GM12878 (cell line): ENCODE data around the gene TRIP12. TPM values are rescaled to one million over a fixed set of nuclear protein-coding genes. Genes with fewer than 3 reads are reported as not detected.

ENCODE experiments used
- ATAC-seq: fragments of 200-7000 bp; cut with Tn5 transposase; 3 replicates; pipeline ENCODE4 v1.9.1; 2020; ENCODE audit warnings: mild to moderate bottlenecking, moderate library complexity
- BruUV-seq: library from RNA; stranded (reverse); fragments of 400-500 nt; replicated peaks from 2 replicates; lab custom pipeline; 2021; lab: Mats Ljungman, UMichigan
- CTCF ChIA-PET: fragments of 300-600 bp; sonication (Branson Sonifier 250); formaldehyde crosslinking; extraction: SDS; loops from one replicate; lab custom pipeline; 2021; ENCODE audit warnings: inconsistent platforms; lab: Yijun Ruan, JAX
- POLR2A ChIA-PET: fragments of 350-600 bp; formaldehyde crosslinking; extraction: SDS; loops from one replicate; lab custom pipeline; 2021; ENCODE audit warnings: inconsistent platforms; lab: Charles Lee
- RAD21 ChIA-PET: fragments of 300-600 bp; sonication (Branson Sonifier 250); formaldehyde crosslinking; loops from one replicate; lab custom pipeline; 2023; ENCODE audit warnings: antibody characterized with exemption; ENCODE audit not compliant: unreplicated experiment; lab: Charles Lee
- SMC1A ChIA-PET: fragments of 300-600 bp; sonication (Branson Sonifier 250); formaldehyde crosslinking; loops from one replicate; lab custom pipeline; 2023; ENCODE audit not compliant: unreplicated experiment, uncharacterized antibody; lab: Charles Lee
- DNase-seq: peaks from one replicate; pipeline ENCODE4 v3.0.0-alpha.2; 2011; ENCODE audit warnings: low read depth, low spot score
- FAIRE-seq: peaks from 3 replicates; lab custom pipeline; 2011; peaks lifted over from hg19 to GRCh38; lab: Jason Lieb, UNC
- H2AFZ ChIP-seq: 2 replicates; pipeline ENCODE4 v1.6.0; 2011; ENCODE audit warnings: low read depth, low read length, control low read depth; ENCODE audit not compliant: control insufficient read depth
- H3K27ac ChIP-seq: 2 replicates; pipeline ENCODE4 v1.5.1; 2011; ENCODE audit warnings: control low read depth; ENCODE audit not compliant: control insufficient read depth, insufficient read depth
- H3K27me3 ChIP-seq, 2 experiments: replicated peaks in 1 of 2; 2 replicates each; pipeline versions ENCODE4 v1.6.0 to v1.6.1; 2011; ENCODE audit warnings: low read length in 1 of 2; ENCODE audit not compliant: control insufficient read depth in 2 of 2, insufficient read depth in 2 of 2
- H3K36me3 ChIP-seq, 2 experiments: 2 replicates each; pipeline ENCODE4 v1.5.1; 2011; ENCODE audit warnings: low read length in 1 of 2; ENCODE audit not compliant: control insufficient read depth in 2 of 2, insufficient read depth in 2 of 2
- H3K4me1 ChIP-seq: 2 replicates; pipeline ENCODE4 v1.6.1; 2011; ENCODE audit warnings: mild to moderate bottlenecking, low read length, moderate library complexity, mixed read lengths; ENCODE audit not compliant: control insufficient read depth, insufficient read depth
- H3K4me2 ChIP-seq: 2 replicates; pipeline ENCODE4 v1.6.0; 2011; ENCODE audit warnings: control low read depth; ENCODE audit not compliant: control insufficient read depth, insufficient read depth
- H3K4me3 ChIP-seq: fragments of 200-600 bp; sonication (generic); 2 replicates; pipeline ENCODE4 v1.5.1; 2016
- H3K79me2 ChIP-seq: 2 replicates; pipeline ENCODE4 v1.6.0; 2011; ENCODE audit warnings: low read length; ENCODE audit not compliant: control insufficient read depth, insufficient read depth
- H3K9ac ChIP-seq: 2 replicates; pipeline ENCODE4 v1.8.0; 2011; ENCODE audit warnings: low read length, control low read depth, mixed read lengths; ENCODE audit not compliant: control insufficient read depth, insufficient read depth
- H3K9me3 ChIP-seq: replicated peaks from 3 replicates; pipeline ENCODE4 v1.5.1; 2011; ENCODE audit warnings: mild to moderate bottlenecking, low read length; ENCODE audit not compliant: control insufficient read depth, insufficient read depth
- H4K20me1 ChIP-seq: 2 replicates; pipeline ENCODE4 v1.6.0; 2011; ENCODE audit not compliant: control insufficient read depth, insufficient read depth
- HDGF ChIP-seq: fragments of 450-650 bp; IDR thresholded peaks from 2 replicates; pipeline ENCODE4 v1.6.1; 2016; ENCODE audit warnings: antibody characterized with exemption
- POLR2AphosphoS2 ChIP-seq: IDR thresholded peaks from 2 replicates; pipeline ENCODE4 v1.6.1; 2011; ENCODE audit warnings: low read depth, mild to moderate bottlenecking, low read length, improper control_type of control experiment, moderate library complexity
- SUPT20H ChIP-seq: IDR thresholded peaks from 2 replicates; pipeline ENCODE4 v1.6.1; 2011; ENCODE audit warnings: low read depth, mild to moderate bottlenecking, low read length, moderate library complexity, borderline replicate concordance; ENCODE audit not compliant: control insufficient read depth
- TCF7 ChIP-seq: IDR thresholded peaks from 2 replicates; pipeline ENCODE4 v1.6.1; 2014; ENCODE audit warnings: antibody characterized with exemption, borderline replicate concordance
- WGBS: methylation state at CpG from one replicate; pipeline ENCODE4 v1.1.6; 2016; ENCODE audit warnings: low lambda C conversion rate; ENCODE audit not compliant: insufficient replicate concordance, insufficient coverage; ENCODE audit errors: missing lambda C conversion rate; 5-methylcytosine and 5-hydroxymethylcytosine counted together
- in situ Hi-C: fragments of 300-500 bp; cut with MboI; formaldehyde crosslinking; loops from 9 replicates; pipeline ENCODE4 v1.14.3; 2018; ENCODE audit warnings: mixed read lengths
- intact Hi-C: fragments of 100-400 bp; cut with micrococcal nuclease; formaldehyde crosslinking; loops from one replicate; pipeline ENCODE4 v1.14.2; 2022; ENCODE audit not compliant: unreplicated experiment
- polyA plus RNA-seq, 11 experiments: library from polyadenylated mRNA; depleted of rRNA in 4 of 11; unstranded in 6 of 11; stranded (reverse) in 5 of 11; fragments of >200 nt; fragmentation: Nextera tagmentation in 4 of 11; fragmentation: Illumina TruSeq in 1 of 11; extraction: Ambion mirVana in 4 of 11; extraction: Trizol in 1 of 11; gene quantifications; 1 replicate in 1 of 11; 2 replicates in 10 of 11; pipeline versions ENCODE4 v1.2.1 to v1.2.3, GENCODE V29; 2011 to 2016; ENCODE audit warnings: inconsistent platforms in 2 of 11, missing spikeins in 2 of 11, low read depth in 1 of 11
- total RNA-seq, 4 experiments: library from RNA; depleted of rRNA in 3 of 4; stranded (reverse); fragments of >200 nt in 3 of 4; fragmentation: Illumina TruSeq in 1 of 4; extraction: Trizol in 1 of 4; gene quantifications; 2 replicates each; pipeline versions ENCODE4 v1.2.1 to v1.2.3, GENCODE V29; 2013 to 2021

The TRIP12 gene
- total and polyA plus RNA-seq, 10 of the 15 experiments (the other 5 are each of a cell fraction or from before 2014, with no cell fraction given): 23.1 to 207 (median 97.0) TPM

GRCh38 chr2:229838729-229839128 is 83.1 kb downstream of the TRIP12 start (continued):
- no peak for TF ChIP-seq HDGF

- ChIA-PET CTCF (interaction anchor here (0.7 to 1.5 kb wide), 8 partner anchors 10 to 356 kb away, joined by 3 to 10 read pairs (median 4); no protein-coding TSS in a partner anchor), POLR2A (interaction anchor here (0.6 kb wide), 1 partner anchor 1913 kb away, joined by 4 read pairs; no protein-coding TSS in a partner anchor), SMC1A (interaction anchor here (0.8 to 1.8 kb wide), 7 partner anchors 9 to 66 kb away, joined by 3 to 7 read pairs (median 3); no protein-coding TSS in a partner anchor), RAD21 (interaction anchor here (0.7 to 1.6 kb wide), 3 partner anchors 20 to 83 kb away, joined by 3 read pairs; no protein-coding TSS in a partner anchor)
- ATAC-seq: no peak
- Histone ChIP-seq H3K4me1 (no peaks in the 10 kb centered on the region; the same call in 1 of the 2 replicates), H3K9me3 (no peaks in the 10 kb centered on the region), H3K27me3 (no peaks in the 10 kb centered on the region), H3K79me2 (no peaks in the 10 kb centered on the region; the same call in none of the 2 replicates), H3K9ac (no peak overlapping the region), H3K4me2 (no peak overlapping the region), H3K27ac (no peak overlapping the region), H4K20me1 (no peaks in the 10 kb centered on the region; the same call in 1 of the 2 replicates), H3K4me3 (no peak overlapping the region), H2AFZ (no peak overlapping the region), H3K36me3 (peaks cover 2 to 14% of the 10 kb centered on the region in 2 experiments; a peak in 3 of 4 replicates)
- intact Hi-C loops (no loop called here), in situ Hi-C loops (no loop called here)
- no peak for FAIRE-seq
- TF ChIP-seq SUPT20H: no peak
- no peak for TF ChIP-seq POLR2AphosphoS2
- TF ChIP-seq TCF7: no peak
- no TSS peak for BruUV-seq
- DNase-seq: no peak
- 91% methylated on average over 7 of the region's 7 CpGs for WGBS
These were observed 85.0 kb downstream of the TRIP12 start for GRCh38 chr2:229836847-229837246.
